Measurements from ENCODE around the gene XCL1. TPM values are rescaled to one million over a fixed set of nuclear protein-coding genes. Genes with fewer than 3 reads are reported as not detected.
"Not testable (repeated sequence)": the region's sequence is repeated elsewhere in the genome, so short reads cannot be mapped to it uniquely, and the experiment has no call there.

XCL1 gene
- total and polyA plus RNA-seq, 10 donors: 0.51 to 3.6 (median 1.4) TPM

GRCh38 chr1:168545678-168546552 lies 30.5 kb upstream of the XCL1 start:
- DNase-seq; H3K27me3 ChIP-seq (replicated peaks in 1 of 7); intact Hi-C loops (cut with DNase I; ENCODE audit: low total_unique reads); H3K4me1 ChIP-seq; H3K36me3 ChIP-seq; H3K4me3 ChIP-seq; H3K27ac ChIP-seq: not testable (repeated sequence)
- peak in 5 of 11 experiments; percentile 10 to 37 (median 24) for TF ChIP-seq CTCF (IDR thresholded peaks at IDR 0.05 in 8 of 11, conservative IDR thresholded peaks at IDR 0.05 in 3 of 11)
- H3K9me3 ChIP-seq: peaks cover 0 to 13% (median 0%) of the 10 kb centered on the region in 8 donors
- WGBS, 5 donors: 51 to 73% (median 58%) methylated on average over 7 of the region's 7 CpGs

- H3K4me3 ChIP-seq; H3K4me1 ChIP-seq; H3K27me3 ChIP-seq (replicated peaks in 1 of 7); H3K36me3 ChIP-seq; DNase-seq; H3K27ac ChIP-seq; intact Hi-C loops (cut with DNase I; ENCODE audit: low total_unique reads): not testable (repeated sequence)
- H3K9me3 ChIP-seq: peaks cover 0 to 13% (median 0%) of the 10 kb centered on the region in 8 donors
- 64 to 92% (median 86%) methylated on average over 3 of the region's 3 CpGs for WGBS, 5 donors
These were observed 29.9 kb upstream of the XCL1 start for GRCh38 chr1:168546553-168546895.

- WGBS, 5 donors: 34 to 84% (median 66%) methylated on average over 1 of the region's 1 CpG
- H3K27ac ChIP-seq: no peak overlapping the region
- DNase-seq: no peak
These were observed 25.4 kb upstream of the XCL1 start for GRCh38 chr1:168550971-168551370.

GRCh38 chr1:168551688-168552087 lies 24.7 kb upstream of the XCL1 start:
- peaks cover 0 to 10% (median 0%) of the 10 kb centered on the region in 8 donors for H3K9me3 ChIP-seq
- no peaks in the 10 kb centered on the region for H3K36me3 ChIP-seq
- H3K4me3 ChIP-seq: no peak overlapping the region
- no peak overlapping the region for H3K27ac ChIP-seq
- TF ChIP-seq CTCF (IDR thresholded peaks at IDR 0.05 in 8 of 11, conservative IDR thresholded peaks at IDR 0.05 in 3 of 11): no peak
- no peak for TF ChIP-seq POLR2AphosphoS5 (IDR thresholded peaks at IDR 0.05)
- no peak for TF ChIP-seq POLR2A (IDR thresholded peaks at IDR 0.05)
- DNase-seq: no peak
- intact Hi-C loops (cut with DNase I; ENCODE audit: low total_unique reads): no loop called here
- peaks cover 0 to 11% (median 0%) of the 10 kb centered on the region in 6 donors for H3K4me1 ChIP-seq
- WGBS, 5 donors: 86 to 97% (median 87%) methylated on average over 4 of the region's 4 CpGs
- no peaks in the 10 kb centered on the region for H3K27me3 ChIP-seq (replicated peaks in 1 of 7)

More at GRCh38 chr1:168550971-168551370, 25.4 kb upstream of the XCL1 start:
- H3K27me3 ChIP-seq (replicated peaks in 1 of 7): no peaks in the 10 kb centered on the region
- H3K36me3 ChIP-seq: no peaks in the 10 kb centered on the region
- peaks cover 0 to 11% (median 0%) of the 10 kb centered on the region in 6 donors for H3K4me1 ChIP-seq
- no peak overlapping the region for H3K4me3 ChIP-seq
- no peak for TF ChIP-seq CTCF (IDR thresholded peaks at IDR 0.05 in 8 of 11, conservative IDR thresholded peaks at IDR 0.05 in 3 of 11)
- TF ChIP-seq POLR2AphosphoS5 (IDR thresholded peaks at IDR 0.05): no peak
- TF ChIP-seq POLR2A (IDR thresholded peaks at IDR 0.05): no peak
- H3K9me3 ChIP-seq: peaks cover 0 to 13% (median 0%) of the 10 kb centered on the region in 8 donors
- intact Hi-C loops (cut with DNase I; ENCODE audit: low total_unique reads): no loop called here
